Stimulated activated CD4-positive, alpha-beta T cell treated with anti-CD3 and anti-CD28 coated beads, Interleukin-1b, Interleukin-23, amount 100 ng/mL, for 1 hour (primary cell): ENCODE results near the gene IFNL1.
"Not testable (repeated sequence)": the region's sequence is repeated elsewhere in the genome, so short reads cannot be mapped to it uniquely, and the experiment has no call there.

Experiments
- DNase-seq, 2 donors: peaks; one replicate each; pipeline ENCODE4 v3.0.0-alpha.2; 2020; ENCODE audit warnings: low read depth in 2 of 2

Gene IFNL1

GRCh38 chr19:39332293-39332692 lies 36.1 kb downstream of the IFNL1 start:
- no peak for DNase-seq

GRCh38 chr19:39332738-39333137 lies 36.5 kb downstream of the IFNL1 start:
- DNase-seq, result not testable (repeated sequence)

GRCh38 chr19:39333507-39333906 lies 37.3 kb downstream of the IFNL1 start:
- DNase-seq, result no peak

- DNase-seq, result no peak
Measured at GRCh38 chr19:39334444-39334976, 38.3 kb downstream of the IFNL1 start.

GRCh38 chr19:39335168-39335548 lies 39.0 kb downstream of the IFNL1 start:
- DNase-seq, result no peak

- DNase-seq, result no peak
Measured at GRCh38 chr19:39336483-39336882, 40.3 kb downstream of the IFNL1 start.

- DNase-seq, result no peak
Measured at GRCh38 chr19:39339674-39340073, 43.5 kb downstream of the IFNL1 start.

GRCh38 chr19:39340156-39340555 lies 43.9 kb downstream of the IFNL1 start:
- DNase-seq, result not testable (repeated sequence)

- no peak for DNase-seq
Measured at GRCh38 chr19:39341129-39341718, 45.0 kb downstream of the IFNL1 start.

GRCh38 chr19:39341719-39342604 lies 45.8 kb downstream of the IFNL1 start, which contains the start of gene SAMD4B:
TSS of gene SAMD4B (plus strand) at chr19:39342421. CDS start at chr19:39356894, 14,473 bp downstream.
- peak; percentile 97 to 100 for DNase-seq

GRCh38 chr19:39342647-39343305 lies 46.6 kb downstream of the IFNL1 start:
- DNase-seq, result no peak

- DNase-seq, result no peak
Measured at GRCh38 chr19:39345956-39346355, 49.7 kb downstream of the IFNL1 start.

GRCh38 chr19:39347332-39348164 lies 51.3 kb downstream of the IFNL1 start:
- no peak for DNase-seq
